GM19193 (cell line): ENCODE results near the gene HLF.

ENCODE experiments used
- POLR2A ChIP-seq: IDR thresholded peaks from 4 replicates; pipeline ENCODE4 v1.6.1; 2011; ENCODE audit not compliant: insufficient read depth, insufficient read length; ENCODE audit errors: extremely low read depth

Gene HLF

DNA sequence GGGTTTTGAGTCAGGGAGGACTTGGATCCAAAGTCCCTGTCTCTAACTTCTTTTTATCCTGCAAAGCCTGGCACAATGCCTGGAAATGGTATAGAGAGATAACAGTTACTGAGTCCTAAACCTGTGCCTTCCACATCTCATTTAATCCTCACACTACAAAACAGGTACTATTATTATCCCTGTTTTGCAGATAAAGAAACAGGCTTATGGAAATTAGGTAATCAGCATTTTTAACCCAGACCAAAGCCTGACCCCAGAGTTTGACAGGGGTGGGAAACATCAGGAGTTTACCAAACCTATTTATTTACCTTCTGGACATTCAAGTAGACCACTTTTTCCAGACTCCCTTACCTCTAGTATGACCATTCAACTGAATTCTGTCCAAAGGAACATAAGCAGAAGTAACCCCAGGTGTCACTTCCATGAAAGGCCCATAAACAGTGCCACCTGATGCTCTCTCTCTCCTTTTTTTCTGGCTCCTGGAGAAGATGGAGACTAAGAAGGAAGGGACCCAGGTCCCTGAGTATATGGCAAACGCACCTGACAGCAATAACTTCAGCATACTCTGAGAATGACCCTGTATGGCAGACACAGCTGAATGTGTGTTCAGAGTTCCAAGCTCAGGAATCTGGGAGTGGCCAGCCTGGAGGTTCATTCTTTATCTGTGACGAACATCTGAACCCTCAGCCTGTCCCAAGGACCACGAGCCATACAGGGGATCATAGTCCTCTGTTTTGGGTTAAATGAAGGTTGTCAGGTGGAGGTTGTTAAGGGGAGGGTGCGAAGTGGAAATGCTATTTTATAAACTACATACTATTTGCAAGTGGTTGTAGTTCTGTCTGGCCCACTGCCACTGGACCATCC, 62.7 kb downstream of the HLF start:
- TF ChIP-seq POLR2A = no peak

DNA sequence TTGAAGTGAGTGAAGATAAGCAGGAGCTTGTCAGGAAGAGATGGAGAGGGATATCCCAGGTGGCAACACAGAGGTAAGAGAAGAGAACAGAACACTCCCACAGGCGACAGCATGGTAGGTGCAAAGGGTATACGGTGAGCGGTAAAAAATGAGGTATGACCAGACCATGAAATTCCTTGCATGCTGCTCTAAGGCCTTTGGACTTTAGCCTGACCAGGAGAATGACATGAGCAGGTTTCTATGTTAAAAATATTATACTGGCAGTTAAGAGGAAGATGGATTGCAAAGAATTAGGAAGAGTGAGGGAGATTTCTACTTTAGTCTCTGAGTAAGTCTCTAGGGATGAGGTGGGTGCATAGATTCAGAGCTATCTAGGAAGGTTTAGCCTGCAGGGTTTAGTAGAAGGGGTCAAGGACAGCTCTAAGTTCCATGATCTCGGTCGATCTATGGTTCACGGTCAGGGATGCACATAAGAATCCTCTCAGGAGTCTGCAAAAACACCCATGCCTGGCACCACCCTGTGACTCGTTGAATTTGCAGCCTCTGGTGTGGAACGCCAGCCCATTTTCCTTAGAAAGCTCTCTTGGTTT, 65.7 kb downstream of the HLF start:
- TF ChIP-seq POLR2A = no peak

DNA sequence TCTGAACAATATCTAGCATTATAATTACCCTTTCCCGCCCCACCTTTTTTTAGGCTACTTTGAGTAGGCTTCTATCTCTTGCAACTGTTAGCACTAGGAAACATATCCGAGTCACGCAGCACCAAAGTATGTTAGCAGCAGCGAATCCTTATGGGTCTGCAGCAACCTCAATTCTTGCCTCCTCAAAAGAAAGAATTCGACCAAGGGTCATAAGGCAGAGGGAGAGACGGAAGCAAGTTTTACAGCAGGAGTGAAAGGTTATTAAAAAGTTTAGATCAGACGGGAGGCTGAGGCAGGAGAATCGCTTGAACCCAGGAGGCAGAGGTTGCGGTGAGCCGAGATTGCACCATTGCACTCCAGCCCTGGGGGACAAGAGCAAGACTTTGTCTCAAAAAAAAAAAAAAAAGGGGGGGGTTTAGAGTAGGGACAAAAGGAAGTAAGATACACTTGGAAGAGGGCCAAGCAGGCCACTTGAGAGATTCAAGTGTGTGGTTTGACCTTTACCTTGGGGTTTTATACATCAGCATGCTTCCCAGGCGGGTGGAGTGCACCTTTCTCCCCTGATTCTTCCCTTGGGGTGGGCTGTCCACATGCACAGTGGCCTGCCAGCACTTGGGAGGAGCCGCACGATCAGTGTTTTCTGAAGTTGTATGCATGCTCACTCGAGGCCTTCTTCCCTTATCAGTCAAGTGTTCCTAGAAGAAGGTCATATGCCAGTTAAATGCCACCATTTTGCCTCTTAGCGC, 67.7 kb downstream of the HLF start:
- TF ChIP-seq POLR2A = no peak

DNA sequence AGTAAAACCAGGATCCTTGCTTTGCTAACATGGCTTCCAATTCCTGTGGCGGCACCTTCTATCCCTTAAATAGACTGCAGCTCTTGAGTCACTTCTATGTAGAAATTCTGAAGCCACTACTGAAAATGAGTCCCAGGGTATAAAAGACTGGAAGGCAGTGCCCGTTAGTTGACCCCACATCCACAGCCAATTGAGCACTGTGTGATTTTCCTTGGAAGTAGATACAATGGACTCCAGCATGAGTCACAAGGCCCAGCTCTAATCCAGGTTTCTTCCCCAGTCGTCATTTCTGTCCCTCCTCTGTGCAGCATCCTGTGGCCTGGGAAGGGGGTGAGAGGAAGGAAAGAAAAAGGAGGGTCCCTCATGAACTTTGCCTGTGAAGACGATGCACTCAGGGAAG, 69.5 kb downstream of the HLF start:
- no peak for TF ChIP-seq POLR2A

DNA sequence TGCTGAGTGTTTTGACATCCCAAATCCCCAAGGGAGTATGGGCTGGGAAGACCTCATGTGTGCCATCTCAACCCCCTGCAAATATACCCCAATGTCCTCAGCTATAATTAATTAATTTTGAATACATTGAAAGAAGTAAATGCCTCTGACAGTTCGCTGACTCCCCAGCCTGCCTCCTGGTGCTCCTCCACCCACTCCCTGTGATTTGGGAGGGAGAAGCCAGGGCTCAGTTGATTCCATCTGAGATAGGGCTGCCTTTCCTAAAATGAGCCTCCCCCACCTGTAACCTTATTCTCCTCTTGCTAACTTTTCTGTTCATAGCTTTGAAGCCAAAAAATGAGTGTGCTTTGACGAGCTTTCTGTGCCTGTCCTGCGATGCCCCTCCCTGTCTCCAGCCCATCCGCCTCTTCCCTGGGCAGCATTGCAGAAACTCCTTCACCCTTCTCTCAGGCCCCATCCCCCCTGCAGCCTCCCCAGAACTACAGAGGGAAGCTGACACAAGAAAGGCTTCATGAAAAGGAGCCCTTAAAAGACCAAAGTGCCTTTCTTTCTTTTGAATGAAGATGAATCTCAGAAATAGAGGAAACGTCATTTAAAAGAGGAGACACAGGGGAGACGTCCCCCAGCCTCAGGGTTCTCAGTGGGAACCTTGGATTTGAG, 70.3 kb downstream of the HLF start:
- no peak for TF ChIP-seq POLR2A

DNA sequence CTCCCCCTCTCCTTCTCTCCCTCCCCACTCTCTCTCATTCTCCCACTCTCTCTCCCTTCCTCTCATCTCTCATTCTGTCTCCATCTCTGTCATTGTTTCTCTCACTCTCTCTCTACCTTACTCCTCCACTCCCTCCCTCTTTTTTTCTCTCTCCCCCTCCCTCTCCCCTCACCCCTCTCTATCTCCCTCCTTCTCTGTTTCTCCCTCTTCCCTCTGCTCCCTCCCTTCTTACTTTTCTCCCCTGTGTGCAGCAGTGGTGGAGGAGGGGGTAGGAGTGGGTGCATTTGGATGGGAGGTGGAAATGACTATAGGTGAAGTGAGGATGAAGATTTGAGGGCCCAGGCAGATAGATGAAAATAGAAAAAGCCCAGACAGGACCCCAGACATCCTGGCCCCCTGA, 70.9 kb downstream of the HLF start:
- TF ChIP-seq POLR2A = no peak

DNA sequence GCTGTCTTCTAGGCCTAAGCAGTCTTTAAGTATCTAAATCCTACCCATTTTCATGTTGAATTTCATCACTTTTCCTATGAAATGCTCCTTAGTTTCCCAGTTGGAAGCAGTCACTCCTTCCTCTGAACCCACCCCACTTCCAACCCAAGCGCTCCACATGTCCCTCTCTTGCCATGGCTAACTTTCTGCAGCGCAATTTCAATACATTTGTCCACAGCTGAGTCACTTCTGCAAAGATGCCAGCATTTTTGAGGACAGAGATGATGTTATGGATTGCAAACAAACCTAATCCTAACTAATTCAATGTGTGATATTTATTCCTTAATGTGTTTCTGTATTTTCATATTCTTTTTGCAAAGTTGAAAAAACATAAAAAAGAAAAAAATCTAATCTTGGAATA, 71.7 kb downstream of the HLF start:
- no peak for TF ChIP-seq POLR2A

DNA sequence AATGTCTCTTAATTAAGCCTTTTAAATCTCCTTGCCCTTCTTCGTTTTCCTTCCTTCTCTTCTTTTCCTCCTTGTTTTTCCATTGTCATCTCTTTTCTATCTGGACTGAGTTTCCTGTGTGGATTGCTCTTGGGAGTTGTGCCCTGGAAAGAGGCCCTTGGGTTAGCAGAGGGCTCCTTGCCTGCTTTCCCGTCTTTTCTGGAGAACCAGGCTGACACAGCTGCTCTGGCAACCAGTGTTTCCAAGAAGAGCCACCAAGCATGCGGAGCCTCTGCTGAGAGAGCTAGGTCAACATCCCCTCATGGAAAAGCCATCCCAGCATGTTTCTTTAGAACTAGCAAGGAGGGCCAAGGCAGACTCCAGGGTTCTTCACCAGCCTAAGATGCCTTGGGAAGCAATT, 75.4 kb downstream of the HLF start:
- TF ChIP-seq POLR2A = no peak

DNA sequence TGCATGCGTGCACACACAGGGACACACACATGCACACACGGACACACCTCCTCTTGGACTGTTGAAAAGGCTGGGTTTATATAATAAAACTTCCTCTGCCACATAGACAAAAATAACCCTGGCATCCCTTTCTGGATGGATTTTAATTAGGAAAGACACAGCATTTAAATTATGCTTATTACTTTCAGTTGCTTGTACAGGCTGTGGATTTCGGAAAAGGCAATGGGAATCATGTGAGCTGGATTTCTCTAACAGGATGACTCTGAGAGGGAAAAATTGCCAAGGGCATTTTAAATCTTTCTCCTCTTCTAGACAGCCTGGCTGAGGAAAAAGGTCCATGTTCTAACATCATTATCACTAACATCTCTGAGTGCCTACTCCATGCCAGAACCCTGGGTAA, 75.9 kb downstream of the HLF start:
- TF ChIP-seq POLR2A = no peak

DNA sequence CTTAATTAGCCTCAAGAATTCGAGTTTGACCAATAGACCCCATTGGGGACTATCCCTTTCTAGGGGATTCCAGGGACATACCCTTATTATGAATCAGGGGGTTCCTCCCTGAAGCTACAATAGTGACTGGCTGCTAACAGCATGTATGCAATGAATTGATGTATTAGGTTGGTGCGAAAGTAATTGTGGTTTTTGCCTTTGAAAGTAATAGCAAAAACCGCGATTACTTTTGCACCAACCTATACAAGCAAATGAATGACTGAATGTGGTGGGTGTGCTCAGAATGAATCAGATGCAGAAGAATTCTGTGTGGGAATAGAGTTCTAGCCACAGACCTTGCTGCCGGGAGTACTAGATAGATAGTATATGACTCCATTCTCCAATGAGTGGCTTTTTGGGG, 76.7 kb downstream of the HLF start:
- TF ChIP-seq POLR2A = no peak

DNA sequence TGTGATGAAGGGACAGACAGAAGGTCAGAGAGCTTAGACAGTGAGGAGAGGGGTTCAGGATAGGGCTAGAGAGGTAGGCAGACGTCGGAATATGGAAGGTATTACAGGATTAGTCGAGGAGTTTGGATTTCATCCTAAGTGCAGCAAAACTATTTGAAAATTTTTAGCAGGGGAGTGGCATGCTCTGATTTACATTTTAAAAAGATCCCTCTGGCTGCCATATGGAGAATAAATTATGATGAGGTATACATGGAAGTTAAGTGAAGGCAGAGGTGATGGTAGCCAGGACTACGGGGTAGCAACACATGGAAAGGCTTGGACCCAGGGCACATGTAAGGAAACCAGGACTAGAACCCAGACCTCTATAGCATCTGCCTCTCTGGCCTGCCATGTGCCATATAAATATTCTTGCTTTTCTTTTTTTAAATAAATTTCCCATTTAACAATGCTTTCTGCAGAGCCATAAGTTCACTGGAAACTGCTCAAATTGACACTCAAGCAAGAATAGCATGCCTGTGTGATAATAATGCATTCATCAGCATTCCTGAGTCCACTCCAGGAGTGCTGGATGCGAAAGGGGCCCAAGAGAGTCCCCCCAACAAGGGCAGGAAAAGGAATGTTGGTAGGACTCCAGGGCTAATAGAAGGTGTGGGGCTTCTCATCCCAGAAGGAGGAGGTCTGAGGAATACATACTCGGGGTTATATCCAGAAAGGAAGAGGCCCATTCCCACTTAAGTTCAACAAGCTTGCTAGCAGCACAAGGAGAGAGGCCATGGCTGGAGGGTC, 78.2 kb downstream of the HLF start:
- no peak for TF ChIP-seq POLR2A

DNA sequence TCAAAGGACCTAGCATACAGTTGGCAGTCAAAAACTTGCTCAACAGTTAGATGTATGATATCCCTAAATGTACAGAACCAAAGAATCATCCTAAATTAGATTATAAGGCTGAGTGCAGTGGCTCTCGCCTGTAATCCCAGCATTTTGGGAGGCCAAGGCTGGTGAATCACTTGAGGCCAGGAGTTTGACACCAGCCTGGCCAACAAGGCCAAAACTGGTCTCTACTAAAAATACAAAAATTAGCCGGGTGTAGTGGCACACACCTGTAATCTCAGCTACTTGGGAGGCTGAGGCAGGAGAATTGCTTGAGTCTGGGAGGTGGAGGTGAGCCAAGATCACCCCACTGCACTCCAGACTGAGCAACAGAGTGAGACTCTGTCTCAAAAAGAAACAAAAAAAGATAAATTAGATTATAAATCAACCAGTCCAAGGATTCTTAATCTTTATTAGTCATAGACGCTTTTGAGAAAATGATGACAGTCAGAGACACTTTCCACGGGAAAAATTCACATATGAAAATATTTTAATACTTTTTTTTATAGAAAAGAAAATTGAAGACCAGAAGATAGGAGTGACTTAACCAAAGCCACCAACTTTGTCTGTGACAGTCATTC, 79.2 kb downstream of the HLF start:
- no peak for TF ChIP-seq POLR2A

DNA sequence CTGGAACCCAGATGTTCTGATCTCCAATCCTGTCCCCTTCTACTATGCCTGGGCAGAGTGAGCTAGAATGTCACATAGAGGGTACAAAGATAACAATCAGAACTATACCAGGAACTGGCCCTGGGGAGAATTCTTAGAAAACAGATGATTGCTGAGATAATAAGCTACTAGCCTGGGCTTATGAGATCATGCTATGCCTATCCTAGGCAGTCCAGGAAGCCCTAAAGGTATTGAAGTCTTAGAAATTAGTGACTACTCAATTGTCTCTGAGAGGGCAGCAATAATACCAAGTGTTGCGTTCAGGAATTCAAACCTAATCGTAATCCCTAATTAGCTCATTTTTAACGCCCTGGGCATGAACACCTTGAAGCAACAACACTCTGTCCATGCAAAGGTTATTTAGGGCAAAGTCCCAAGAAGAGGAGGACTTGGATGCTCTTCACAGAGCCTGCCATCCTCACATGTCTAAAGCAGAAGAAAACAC, 79.8 kb downstream of the HLF start:
- no peak for TF ChIP-seq POLR2A

DNA sequence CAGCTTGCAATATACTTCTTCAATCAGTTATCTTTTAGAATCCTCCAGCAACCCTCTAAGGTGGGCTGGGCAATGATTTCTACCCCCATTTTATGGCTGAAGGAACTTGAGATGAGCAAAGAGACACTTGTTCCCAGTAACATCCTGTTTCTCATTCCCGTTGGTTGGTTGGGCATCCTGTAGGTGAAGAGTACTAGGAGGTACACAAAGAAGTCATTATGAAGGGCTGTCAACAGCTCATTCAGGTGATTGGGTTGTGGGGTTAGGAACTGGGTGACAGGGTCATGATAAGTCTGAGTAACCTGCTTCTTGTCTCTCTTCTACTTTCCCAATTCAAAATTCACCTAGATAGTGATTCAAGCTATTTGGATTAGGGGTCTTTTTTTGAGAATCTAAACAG, 80.4 kb downstream of the HLF start:
- TF ChIP-seq POLR2A = no peak
